Measurements from ENCODE around the gene MAPK12. TPM values are rescaled to one million over a fixed set of nuclear protein-coding genes. Genes with fewer than 3 reads are reported as not detected.

The MAPK12 gene
- total RNA-seq, 4 donors from 2014 or later = 10.3 to 41.4 (median 28.3) TPM

- intact Hi-C loops (cut with DNase I; ENCODE audit: low total_unique reads) = loop anchor here (10.0 kb wide), 1 partner anchor 284 kb away; no protein-coding TSS in a partner anchor
- no peaks in the 10 kb centered on the region for H3K27me3 ChIP-seq
- no peaks in the 10 kb centered on the region for H3K36me3 ChIP-seq
- no peaks in the 10 kb centered on the region for H3K9me3 ChIP-seq
- H3K4me1 ChIP-seq = peaks cover 0 to 9% of the 10 kb centered on the region in 2 donors
- peak in 1 of 2 donors; percentile 20 for DNase-seq
- H3K4me3 ChIP-seq = no peak overlapping the region
- TF ChIP-seq POLR2A (IDR thresholded peaks at IDR 0.05) (no peak), CTCF (IDR thresholded peaks at IDR 0.05) (no peak)
- H3K27ac ChIP-seq = peak overlapping the region in 1 of 2 donors; percentile 29
Observed at GRCh38 chr22:50208939-50209892, 52.3 kb downstream of the MAPK12 start.

GRCh38 chr22:50208430-50208938 lies 53.0 kb downstream of the MAPK12 start:
- Histone ChIP-seq H3K4me1 (peaks cover 0 to 9% of the 10 kb centered on the region in 2 donors), H3K27me3 (no peaks in the 10 kb centered on the region), H3K36me3 (no peaks in the 10 kb centered on the region), H3K9me3 (no peaks in the 10 kb centered on the region), H3K4me3 (no peak overlapping the region), H3K27ac (no peak overlapping the region)
- intact Hi-C loops (cut with DNase I; ENCODE audit: low total_unique reads) = loop anchor here (10.0 kb wide), 1 partner anchor 284 kb away; no protein-coding TSS in a partner anchor
- TF ChIP-seq POLR2A (IDR thresholded peaks at IDR 0.05) = no peak
- no peak for TF ChIP-seq CTCF (IDR thresholded peaks at IDR 0.05)
- no peak for DNase-seq

- TF ChIP-seq POLR2A (IDR thresholded peaks at IDR 0.05) (no peak), CTCF (IDR thresholded peaks at IDR 0.05) (no peak)
- no peak overlapping the region for H3K4me3 ChIP-seq
- intact Hi-C loops (cut with DNase I; ENCODE audit: low total_unique reads) = loop anchor here (10.0 kb wide), 1 partner anchor 283 kb away; no protein-coding TSS in a partner anchor
- H3K27me3 ChIP-seq = no peaks in the 10 kb centered on the region
- no peaks in the 10 kb centered on the region for H3K36me3 ChIP-seq
- no peak overlapping the region for H3K27ac ChIP-seq
- peaks cover 0 to 9% of the 10 kb centered on the region in 2 donors for H3K4me1 ChIP-seq
- H3K9me3 ChIP-seq = no peaks in the 10 kb centered on the region
- DNase-seq = peak in 1 of 2 donors; percentile 15
Observed at GRCh38 chr22:50207383-50208140, 53.9 kb downstream of the MAPK12 start.

DNA sequence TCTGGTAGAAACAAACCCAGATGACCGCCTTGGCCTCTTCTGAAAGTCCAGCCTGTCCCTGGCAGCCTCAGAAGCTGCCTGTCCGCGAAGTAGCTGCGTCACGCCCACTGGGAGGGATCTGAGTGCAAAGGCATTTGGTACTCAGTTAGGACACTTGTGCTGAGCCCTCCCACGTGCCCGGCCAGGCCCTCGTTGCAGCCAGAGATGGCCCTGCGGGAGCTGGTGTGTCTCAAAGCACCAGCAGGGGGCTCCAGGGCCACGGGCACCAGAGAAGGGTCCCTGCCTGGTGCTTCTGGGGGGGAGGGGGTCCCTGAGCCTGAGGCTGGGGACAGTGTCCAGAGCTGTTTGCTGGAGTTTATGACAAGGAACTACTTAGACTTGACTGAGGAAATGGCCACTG lies 54.9 kb downstream of the MAPK12 start:
- H3K36me3 ChIP-seq = no peaks in the 10 kb centered on the region
- peaks cover 0 to 9% of the 10 kb centered on the region in 2 donors for H3K4me1 ChIP-seq
- H3K27me3 ChIP-seq = no peaks in the 10 kb centered on the region
- no peak for DNase-seq
- H3K4me3 ChIP-seq = no peak overlapping the region
- no peak overlapping the region for H3K27ac ChIP-seq
- TF ChIP-seq POLR2A (IDR thresholded peaks at IDR 0.05) (no peak), CTCF (IDR thresholded peaks at IDR 0.05) (no peak)
- intact Hi-C loops (cut with DNase I; ENCODE audit: low total_unique reads) = loop anchor here (10.0 kb wide), 1 partner anchor 282 kb away; no protein-coding TSS in a partner anchor
- H3K9me3 ChIP-seq = no peaks in the 10 kb centered on the region
